Cardiac muscle cell (in vitro differentiated cells and primary cell): ENCODE measurements around the gene ADCY5. TPM values are rescaled to one million over a fixed set of nuclear protein-coding genes. Genes with fewer than 3 reads are reported as not detected.

Experiments
- DNase-seq, 2 donors: peaks; one replicate each; pipeline versions ENCODE4 v3.0.0 to v3.0.0-alpha.2; 2010 to 2017; ENCODE audit warnings: low read depth in 1 of 2, low spot score in 1 of 2
- H3K27ac ChIP-seq: fragments of 200-600 bp; sonication (generic); 2 replicates; pipeline ENCODE4 v1.5.1; 2016
- H3K27me3 ChIP-seq: fragments of 200-600 bp; sonication (generic); 2 replicates; pipeline ENCODE4 v1.6.0; 2016; ENCODE audit warnings: control low read depth
- H3K36me3 ChIP-seq: fragments of 200-600 bp; sonication (generic); 2 replicates; pipeline ENCODE4 v1.5.1; 2016; ENCODE audit warnings: control low read depth
- H3K4me1 ChIP-seq: fragments of 200-600 bp; sonication (generic); 2 replicates; pipeline ENCODE4 v1.8.1; 2017; ENCODE audit warnings: low read depth, mild to moderate bottlenecking, mixed run types
- H3K4me3 ChIP-seq: fragments of 200-600 bp; sonication (generic); 2 replicates; pipeline ENCODE4 v1.5.1; 2016; ENCODE audit warnings: mild to moderate bottlenecking
- H3K9me3 ChIP-seq: fragments of 200-600 bp; sonication (generic); 2 replicates; pipeline ENCODE4 v1.5.1; 2017; ENCODE audit warnings: low read depth, mild to moderate bottlenecking, control low read depth
- CTCF ChIP-seq: IDR thresholded peaks from 2 replicates; pipeline ENCODE4 v1.5.1; 2012; ENCODE audit warnings: low read depth, mild to moderate bottlenecking, low read length
- polyA plus RNA-seq: library from polyadenylated mRNA; unstranded; fragments of >200 nt; fragmentation: Nextera tagmentation; extraction: Ambion mirVana; gene quantifications from 2 replicates; pipeline ENCODE4 v1.2.1, GENCODE V29; 2016
- total RNA-seq: library from RNA; depleted of rRNA; stranded (reverse); fragments of >200 nt; gene quantifications from 2 replicates; pipeline ENCODE4 v1.2.3, GENCODE V29; 2016

Gene ADCY5
- total and polyA plus RNA-seq, 2 experiments from 2014 or later: 38.4 to 93.7 TPM

DNA sequence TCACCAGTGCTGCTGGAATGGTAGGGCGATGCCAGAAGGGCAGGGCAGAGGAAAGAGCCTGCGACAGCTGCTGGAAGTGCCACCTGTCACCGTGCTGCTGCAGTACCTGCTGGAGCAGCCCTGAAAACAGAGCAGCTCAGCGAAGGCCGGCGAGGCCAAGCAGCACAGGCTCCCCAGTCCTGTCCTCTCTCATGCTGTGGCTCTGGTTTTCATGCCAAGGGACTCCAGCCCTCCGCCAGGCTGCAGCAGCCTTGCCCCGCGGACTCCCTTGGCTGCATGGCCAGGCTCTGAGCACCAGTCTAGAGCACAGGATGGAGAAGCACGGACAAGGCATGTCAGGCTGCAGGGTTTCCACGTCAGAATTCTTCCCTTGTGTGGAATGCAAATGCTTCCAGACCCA, 43.9 kb downstream of the ADCY5 start:
- Histone ChIP-seq H3K4me3 (no peak overlapping the region), H3K36me3 (no peaks in the 10 kb centered on the region), H3K4me1 (peaks cover 28% of the 10 kb centered on the region), H3K27ac (no peak overlapping the region), H3K9me3 (no peaks in the 10 kb centered on the region), H3K27me3 (no peaks in the 10 kb centered on the region)
- DNase-seq: no peak
- TF ChIP-seq CTCF: no peak

GRCh38 chr3:123404391-123404790, 44.5 kb downstream of the ADCY5 start:
- no peak for TF ChIP-seq CTCF
- no peak overlapping the region for H3K4me3 ChIP-seq
- H3K36me3 ChIP-seq: no peaks in the 10 kb centered on the region
- DNase-seq: no peak
- H3K4me1 ChIP-seq: peaks cover 30% of the 10 kb centered on the region
- H3K27ac ChIP-seq: no peak overlapping the region
- no peaks in the 10 kb centered on the region for H3K9me3 ChIP-seq
- no peaks in the 10 kb centered on the region for H3K27me3 ChIP-seq

DNA sequence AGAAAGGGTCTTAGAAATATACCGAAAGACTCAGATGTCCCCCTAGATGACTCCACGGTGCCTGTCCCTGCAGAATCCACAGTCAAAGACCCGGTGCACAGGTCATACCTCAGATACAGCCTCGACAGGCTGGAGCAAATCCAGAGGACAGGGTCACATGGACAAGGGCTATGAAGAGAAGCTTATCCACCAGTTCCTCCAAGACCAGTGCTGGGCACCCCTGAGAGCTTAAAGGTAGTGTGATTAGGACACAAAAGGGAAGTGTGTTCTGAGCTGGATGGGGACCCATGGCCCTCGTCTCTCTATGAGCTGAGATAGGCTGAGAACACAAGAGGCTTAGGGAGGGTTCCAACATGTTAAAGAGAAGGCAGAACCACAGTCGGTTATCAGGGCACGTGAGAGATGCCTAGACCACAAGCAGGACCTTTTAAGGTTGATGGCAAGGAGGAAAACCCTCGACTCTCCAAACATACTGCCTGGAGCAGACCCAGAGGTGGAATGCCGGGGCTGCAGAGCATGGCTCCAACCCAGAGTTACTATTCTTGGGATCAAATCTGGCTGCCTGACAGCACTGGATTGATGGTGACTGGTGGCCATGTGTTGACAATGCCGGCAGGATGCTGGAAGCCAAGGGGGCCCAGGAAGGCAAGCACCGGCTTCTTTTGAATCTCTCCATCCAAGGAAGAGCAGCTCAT, 46.9 kb downstream of the ADCY5 start:
- no peaks in the 10 kb centered on the region for H3K9me3 ChIP-seq
- H3K4me1 ChIP-seq: peaks cover 51% of the 10 kb centered on the region
- no peaks in the 10 kb centered on the region for H3K27me3 ChIP-seq
- H3K36me3 ChIP-seq: no peaks in the 10 kb centered on the region
- H3K4me3 ChIP-seq: no peak overlapping the region
- no peak for TF ChIP-seq CTCF
- DNase-seq: no peak
- H3K27ac ChIP-seq: no peak overlapping the region

DNA sequence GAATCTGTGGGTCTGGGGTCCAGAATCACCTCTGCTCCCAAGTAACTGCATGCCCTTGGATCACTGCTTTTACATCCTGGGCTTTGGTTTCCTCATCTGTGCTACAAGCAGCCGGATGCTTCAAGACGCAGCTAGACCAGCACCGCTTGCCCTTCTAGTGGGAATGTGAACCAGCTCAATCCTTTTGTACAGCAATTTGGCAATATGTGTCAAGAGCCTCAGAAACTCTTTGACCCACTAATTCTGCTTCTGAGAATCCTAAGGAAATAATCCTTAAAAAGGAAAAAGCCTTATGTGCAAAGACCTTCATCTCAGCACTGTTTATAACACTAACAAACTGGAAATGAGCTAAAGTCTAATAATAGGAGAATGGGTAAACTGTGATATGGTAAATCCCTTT, 48.7 kb downstream of the ADCY5 start:
- Histone ChIP-seq H3K27me3 (no peaks in the 10 kb centered on the region), H3K36me3 (no peaks in the 10 kb centered on the region), H3K9me3 (no peaks in the 10 kb centered on the region), H3K4me3 (no peak overlapping the region), H3K27ac (no peak overlapping the region), H3K4me1 (peaks cover 49% of the 10 kb centered on the region)
- no peak for TF ChIP-seq CTCF
- DNase-seq: no peak

- H3K36me3 ChIP-seq: no peaks in the 10 kb centered on the region
- DNase-seq: no peak
- H3K27ac ChIP-seq: no peak overlapping the region
- H3K27me3 ChIP-seq: no peaks in the 10 kb centered on the region
- H3K4me3 ChIP-seq: no peak overlapping the region
- H3K4me1 ChIP-seq: peaks cover 53% of the 10 kb centered on the region
- TF ChIP-seq CTCF: no peak
- no peaks in the 10 kb centered on the region for H3K9me3 ChIP-seq
Observed at GRCh38 chr3:123399653-123400052, 49.2 kb downstream of the ADCY5 start.
